GM19035 (cell line): ENCODE measurements around the gene KRTAP9-9.
"Not testable (repeated sequence)": the region's sequence is repeated elsewhere in the genome, so short reads cannot be mapped to it uniquely, and the experiment has no call there.

Source experiments
- ATAC-seq: cut with Tn5 transposase; IDR thresholded peaks from one replicate; pipeline ENCODE4 v1.9.1; 2021; ENCODE audit not compliant: unreplicated experiment

Gene KRTAP9-9

DNA sequence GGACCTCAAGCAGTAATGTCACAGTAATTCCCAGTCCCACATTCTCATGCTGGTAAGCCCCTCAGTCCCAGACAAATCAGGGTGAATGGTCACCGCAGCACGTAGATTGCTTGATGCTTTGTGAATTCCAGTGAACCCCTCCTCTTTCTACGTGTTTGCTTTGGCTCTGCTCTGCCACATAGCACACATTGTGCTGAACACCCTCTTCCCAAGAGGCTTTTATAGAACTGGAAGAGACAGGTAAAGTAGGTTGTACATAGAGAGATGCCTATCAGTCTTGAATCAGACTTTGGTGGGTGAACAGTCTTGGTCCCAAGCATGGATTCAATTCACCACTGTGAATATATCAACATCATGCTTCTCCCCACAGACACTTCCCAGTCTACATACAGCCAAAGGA, 9.4 kb downstream of the KRTAP9-9 start:
- ATAC-seq, result no peak

GRCh38 chr17:41265078-41265477, 9.9 kb downstream of the KRTAP9-9 start, which contains the start of gene KRTAP9-6:
Gene KRTAP9-6 (plus strand): TSS chr17:41265378. CDS start chr17:41265378, 0 bp downstream.
- no peak for ATAC-seq

- no peak for ATAC-seq
These were observed 12.5 kb downstream of the KRTAP9-9 start for GRCh38 chr17:41267711-41268110.

- ATAC-seq, result not testable (repeated sequence)
These were observed 16.1 kb downstream of the KRTAP9-9 start for GRCh38 chr17:41271323-41271722.

- no peak for ATAC-seq
These were observed 16.7 kb downstream of the KRTAP9-9 start for GRCh38 chr17:41271858-41272257.

- not testable (repeated sequence) for ATAC-seq
These were observed 20.5 kb downstream of the KRTAP9-9 start, which contains the start of gene KRTAP9-7 for GRCh38 chr17:41275648-41276190. Gene KRTAP9-7 (plus strand): TSS chr17:41275698. CDS start chr17:41275698, 0 bp downstream.

GRCh38 chr17:41278176-41278955, 23.2 kb downstream of the KRTAP9-9 start:
- no peak for ATAC-seq

GRCh38 chr17:41284043-41284442, 28.9 kb downstream of the KRTAP9-9 start:
- ATAC-seq, result no peak

GRCh38 chr17:41284546-41284945, 29.4 kb downstream of the KRTAP9-9 start:
- ATAC-seq, result no peak

DNA sequence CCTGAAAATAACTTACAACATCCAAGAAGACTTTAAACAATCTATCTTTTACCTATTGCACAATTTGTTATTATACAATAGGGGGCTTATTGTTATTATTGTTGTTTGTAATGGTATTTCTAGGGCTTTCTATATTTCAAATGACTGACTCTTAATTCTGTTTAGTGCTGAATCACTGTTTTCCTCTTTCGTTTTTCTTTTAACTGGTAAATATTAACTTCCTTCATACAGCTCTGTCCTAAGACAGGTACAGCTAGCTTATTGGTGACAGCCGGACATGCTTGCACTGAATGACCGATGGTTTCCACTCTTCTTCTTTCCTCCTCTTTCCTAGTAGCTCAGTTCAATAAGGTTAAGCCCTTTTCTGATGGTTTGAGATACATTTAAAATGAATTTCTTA, 31.9 kb downstream of the KRTAP9-9 start:
- no peak for ATAC-seq

DNA sequence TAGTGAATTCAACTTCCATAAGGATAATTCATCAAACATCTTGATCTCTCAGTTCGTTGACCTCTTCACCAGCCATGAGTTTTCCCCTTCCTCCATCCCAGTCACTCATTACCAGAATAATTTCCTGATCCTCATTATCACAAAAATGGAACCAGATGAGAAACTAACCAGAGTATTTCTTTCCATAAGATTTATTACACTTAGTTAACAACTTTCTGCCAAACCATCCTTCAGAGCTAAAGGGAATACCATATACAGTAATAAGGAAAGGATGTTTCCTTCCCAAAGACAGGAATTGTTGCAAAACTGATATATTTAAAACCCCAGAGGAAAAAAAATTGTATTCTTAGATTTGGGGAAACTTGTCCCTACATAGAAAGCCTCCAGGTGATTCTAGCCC, 38.8 kb downstream of the KRTAP9-9 start:
- ATAC-seq, result no peak

GRCh38 chr17:41296846-41297245, 41.7 kb downstream of the KRTAP9-9 start:
- no peak for ATAC-seq

DNA sequence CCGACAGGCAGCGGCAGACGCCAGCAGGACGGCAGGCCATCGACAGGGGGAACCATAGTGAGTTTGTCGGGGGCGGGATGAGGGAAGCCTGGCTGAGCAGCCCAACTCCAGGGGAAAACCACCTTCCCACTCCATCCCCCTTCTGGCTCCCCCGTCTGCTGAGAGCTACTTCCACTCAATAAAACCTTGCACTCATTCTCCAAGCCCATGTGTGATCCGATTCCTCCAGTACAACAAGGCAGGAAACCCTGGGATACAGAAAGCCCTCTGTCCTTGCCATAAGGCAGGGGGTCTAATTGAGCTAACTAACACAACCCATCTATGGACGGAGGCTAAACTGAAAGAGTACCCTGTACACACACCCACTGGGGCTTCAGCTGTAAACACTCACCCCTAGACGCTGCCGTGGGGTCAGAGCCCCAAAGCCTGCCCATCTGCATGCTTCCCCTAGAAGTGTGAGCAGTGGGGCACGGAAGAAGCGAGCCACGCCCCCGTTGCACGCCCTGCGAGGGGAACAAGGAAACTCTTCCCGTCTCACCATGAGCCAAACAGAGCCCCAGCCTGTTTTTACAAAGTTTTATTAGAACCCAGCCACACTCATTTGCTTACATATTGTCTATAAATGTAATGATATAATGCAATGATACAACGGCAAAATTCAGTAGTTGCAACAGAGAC, 43.4 kb downstream of the KRTAP9-9 start:
- ATAC-seq, result no peak

GRCh38 chr17:41301204-41301790, 46.1 kb downstream of the KRTAP9-9 start:
- no peak for ATAC-seq

GRCh38 chr17:41301916-41302901, 47.0 kb downstream of the KRTAP9-9 start, which contains the start of gene KRTAP29-1:
Gene KRTAP29-1 (minus strand): TSS chr17:41302851. CDS start chr17:41302851, 0 bp downstream.
- no peak for ATAC-seq

GRCh38 chr17:41302981-41303380, 47.8 kb downstream of the KRTAP9-9 start:
- no peak for ATAC-seq

- no peak for ATAC-seq
These were observed 48.9 kb downstream of the KRTAP9-9 start for GRCh38 chr17:41304091-41304490.
